Osteocyte (in vitro differentiated cells): ENCODE data around the gene IGF1R. TPM values are rescaled to one million over a fixed set of nuclear protein-coding genes. Genes with fewer than 3 reads are reported as not detected.

Experiments used
- DNase-seq: peaks from one replicate; pipeline ENCODE4 v3.0.0; 2021; ENCODE audit warnings: mixed read lengths; ENCODE audit not compliant: unreplicated experiment; ENCODE audit errors: extremely low spot score
- H3K27ac Mint-ChIP-seq: one replicate; pipeline ENCODE4 v1.8.0; 2021; ENCODE audit warnings: mild to moderate bottlenecking, mixed read lengths; ENCODE audit not compliant: unreplicated experiment
- H3K27me3 Mint-ChIP-seq: one replicate; pipeline ENCODE4 v1.8.0; 2021; ENCODE audit warnings: mixed read lengths; ENCODE audit not compliant: unreplicated experiment
- H3K36me3 Mint-ChIP-seq: one replicate; pipeline ENCODE4 v1.8.0; 2021; ENCODE audit warnings: mixed read lengths; ENCODE audit not compliant: unreplicated experiment
- H3K4me1 Mint-ChIP-seq: one replicate; pipeline ENCODE4 v1.8.0; 2021; ENCODE audit warnings: mixed read lengths; ENCODE audit not compliant: unreplicated experiment
- H3K4me3 Mint-ChIP-seq: one replicate; pipeline ENCODE4 v1.8.0; 2021; ENCODE audit warnings: mild to moderate bottlenecking, moderate library complexity, mixed read lengths; ENCODE audit not compliant: unreplicated experiment
- H3K9me3 Mint-ChIP-seq: one replicate; pipeline ENCODE4 v1.8.0; 2021; ENCODE audit warnings: mixed read lengths; ENCODE audit not compliant: unreplicated experiment
- CTCF ChIP-seq: fragments of 200-600 bp; sonication (generic); IDR thresholded peaks from 2 replicates; pipeline ENCODE4 v1.5.0; 2021; ENCODE audit warnings: antibody characterized with exemption, mild to moderate bottlenecking, moderate library complexity
- total RNA-seq: library from RNA; stranded (reverse); gene quantifications from 2 replicates; pipeline ENCODE4 v1.2.1, GENCODE V29; 2021

The IGF1R gene
- total RNA-seq, 1 donor from 2014 or later: 174 TPM

- Mint-ChIP-seq H3K4me1 (peaks cover 67% of the 10 kb centered on the region), H3K36me3 (no peaks in the 10 kb centered on the region), H3K27ac (no peak overlapping the region), H3K27me3 (no peaks in the 10 kb centered on the region), H3K9me3 (no peaks in the 10 kb centered on the region), H3K4me3 (no peak overlapping the region)
- no peak for DNase-seq
- TF ChIP-seq CTCF: no peak
Observed at GRCh38 chr15:98787194-98787593, 138.9 kb downstream of the IGF1R start.

- peaks cover 76% of the 10 kb centered on the region for H3K4me1 Mint-ChIP-seq
- H3K27me3 Mint-ChIP-seq: no peaks in the 10 kb centered on the region
- no peak overlapping the region for H3K4me3 Mint-ChIP-seq
- DNase-seq: no peak
- H3K9me3 Mint-ChIP-seq: no peaks in the 10 kb centered on the region
- no peaks in the 10 kb centered on the region for H3K36me3 Mint-ChIP-seq
- no peak overlapping the region for H3K27ac Mint-ChIP-seq
- no peak for TF ChIP-seq CTCF
Observed at GRCh38 chr15:98787936-98788757, 139.8 kb downstream of the IGF1R start.

- H3K36me3 Mint-ChIP-seq: no peaks in the 10 kb centered on the region
- DNase-seq: no peak
- peaks cover 76% of the 10 kb centered on the region for H3K4me1 Mint-ChIP-seq
- H3K27me3 Mint-ChIP-seq: no peaks in the 10 kb centered on the region
- TF ChIP-seq CTCF: no peak
- H3K27ac Mint-ChIP-seq: peak overlapping the region; percentile 29
- no peaks in the 10 kb centered on the region for H3K9me3 Mint-ChIP-seq
- H3K4me3 Mint-ChIP-seq: no peak overlapping the region
Observed at GRCh38 chr15:98789020-98789419, 140.7 kb downstream of the IGF1R start.

- Mint-ChIP-seq H3K9me3 (no peaks in the 10 kb centered on the region), H3K27ac (no peak overlapping the region), H3K27me3 (no peaks in the 10 kb centered on the region), H3K36me3 (no peaks in the 10 kb centered on the region), H3K4me3 (no peak overlapping the region), H3K4me1 (peaks cover 86% of the 10 kb centered on the region)
- TF ChIP-seq CTCF: no peak
- no peak for DNase-seq
Observed at GRCh38 chr15:98790270-98790669, 141.9 kb downstream of the IGF1R start.

- DNase-seq: no peak
- Mint-ChIP-seq H3K36me3 (no peaks in the 10 kb centered on the region), H3K4me3 (no peak overlapping the region), H3K9me3 (no peaks in the 10 kb centered on the region), H3K27ac (peak overlapping the region; percentile 65), H3K4me1 (peaks cover 88% of the 10 kb centered on the region), H3K27me3 (no peaks in the 10 kb centered on the region)
- no peak for TF ChIP-seq CTCF
Observed at GRCh38 chr15:98791046-98791701, 142.8 kb downstream of the IGF1R start.
